ENCODE measurements around the gene PLA2G4C.

DNA sequence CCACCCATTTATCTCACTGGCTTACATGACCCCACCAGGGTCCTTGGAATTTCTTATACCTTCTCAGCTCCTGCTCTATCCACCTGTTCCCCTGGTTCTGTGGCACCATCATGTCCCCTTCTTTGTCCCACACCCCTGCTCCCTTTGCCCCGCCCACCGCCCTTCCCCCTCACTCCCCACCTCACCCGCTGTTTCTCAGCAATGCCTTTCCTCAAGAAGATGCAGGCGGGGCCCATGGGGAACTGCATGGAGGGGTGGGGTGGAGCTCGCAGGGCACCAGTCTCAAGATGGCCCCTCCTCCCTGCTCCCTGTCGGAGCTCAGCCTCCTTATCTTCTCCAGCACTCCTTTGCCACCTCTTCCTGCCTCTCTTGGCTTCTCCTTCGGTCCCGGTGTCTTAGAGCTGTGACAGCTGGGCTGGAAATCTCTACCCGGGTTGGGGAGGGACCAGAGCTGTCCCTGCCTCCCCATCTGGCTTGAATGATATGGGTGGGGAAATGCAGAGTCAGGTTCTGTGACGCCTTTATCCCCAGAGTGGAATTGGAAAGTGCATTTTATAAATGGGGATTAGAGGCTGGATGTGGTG, 66.8 kb downstream of the PLA2G4C start, which contains the start of gene CABP5:
- TF ChIP-seq, protein P1, sequence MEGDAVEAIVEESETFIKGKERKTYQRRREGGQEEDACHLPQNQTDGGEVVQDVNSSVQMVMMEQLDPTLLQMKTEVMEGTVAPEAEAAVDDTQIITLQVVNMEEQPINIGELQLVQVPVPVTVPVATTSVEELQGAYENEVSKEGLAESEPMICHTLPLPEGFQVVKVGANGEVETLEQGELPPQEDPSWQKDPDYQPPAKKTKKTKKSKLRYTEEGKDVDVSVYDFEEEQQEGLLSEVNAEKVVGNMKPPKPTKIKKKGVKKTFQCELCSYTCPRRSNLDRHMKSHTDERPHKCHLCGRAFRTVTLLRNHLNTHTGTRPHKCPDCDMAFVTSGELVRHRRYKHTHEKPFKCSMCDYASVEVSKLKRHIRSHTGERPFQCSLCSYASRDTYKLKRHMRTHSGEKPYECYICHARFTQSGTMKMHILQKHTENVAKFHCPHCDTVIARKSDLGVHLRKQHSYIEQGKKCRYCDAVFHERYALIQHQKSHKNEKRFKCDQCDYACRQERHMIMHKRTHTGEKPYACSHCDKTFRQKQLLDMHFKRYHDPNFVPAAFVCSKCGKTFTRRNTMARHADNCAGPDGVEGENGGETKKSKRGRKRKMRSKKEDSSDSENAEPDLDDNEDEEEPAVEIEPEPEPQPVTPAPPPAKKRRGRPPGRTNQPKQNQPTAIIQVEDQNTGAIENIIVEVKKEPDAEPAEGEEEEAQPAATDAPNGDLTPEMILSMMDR (IDR thresholded peaks at IDR 0.05; ENCODE audit: low read depth, low read length, poor library complexity, severe bottlenecking), result no peak
- no peak for TF ChIP-seq EZH2phosphoT487 (IDR thresholded peaks at IDR 0.05; ENCODE audit: borderline replicate concordance, low read length)
